Tibial nerve (tissue), 3 donors: ENCODE results near the gene TMEM178B.

Experiments
- CTCF ChIP-seq, 5 experiments: fragments of 200-600 bp in 3 of 5; fragments of 450-650 bp in 2 of 5; sonication (generic) in 3 of 5; IDR thresholded peaks; one replicate each; pipeline ENCODE4 v1.5.1; 2016 to 2019; ENCODE audit warnings: antibody characterized with exemption in 5 of 5, mild to moderate bottlenecking in 3 of 5, moderate library complexity in 2 of 5
- POLR2A ChIP-seq, 2 donors: fragments of 450-650 bp; IDR thresholded peaks; one replicate each; pipeline ENCODE4 v1.6.1; 2017; ENCODE audit warnings: antibody characterized with exemption in 2 of 2, mild to moderate bottlenecking in 2 of 2, moderate library complexity in 2 of 2

GRCh38 chr7:141501451-141501850 lies 427.6 kb downstream of the TMEM178B start:
- TF ChIP-seq CTCF (IDR thresholded peaks at IDR 0.05): no peak
- TF ChIP-seq POLR2A (IDR thresholded peaks at IDR 0.05): no peak
